Neural cell (in vitro differentiated cells): ENCODE measurements around the gene NFYC.

Source experiments
- EZH2 ChIP-seq: fragments of 200-600, 300-800 bp; shearing (Covaris generic), sonication (generic); IDR thresholded peaks from 2 replicates; pipeline ENCODE4 v1.6.1; 2014; ENCODE audit warnings: antibody characterized with exemption, low read length, borderline replicate concordance, mild to moderate bottlenecking; ENCODE audit not compliant: insufficient read depth, poor library complexity, severe bottlenecking
- POLR2AphosphoS5 ChIP-seq: IDR thresholded peaks from 2 replicates; pipeline ENCODE4 v1.6.1; 2012
- TF ChIP-seq, protein P1 (sequence below): IDR thresholded peaks from 2 replicates; pipeline ENCODE4 v1.6.1; 2012; ENCODE audit warnings: borderline replicate concordance
- TF ChIP-seq, protein P2 (sequence below): fragments of 450-650 bp; IDR thresholded peaks from 2 replicates; pipeline ENCODE4 v1.5.1; 2014; ENCODE audit warnings: antibody characterized with exemption, mild to moderate bottlenecking, moderate library complexity; ENCODE audit not compliant: poor library complexity, severe bottlenecking

GRCh38 chr1:40650075-40650474 lies 41.4 kb upstream of the NFYC start:
- TF ChIP-seq, protein P1, sequence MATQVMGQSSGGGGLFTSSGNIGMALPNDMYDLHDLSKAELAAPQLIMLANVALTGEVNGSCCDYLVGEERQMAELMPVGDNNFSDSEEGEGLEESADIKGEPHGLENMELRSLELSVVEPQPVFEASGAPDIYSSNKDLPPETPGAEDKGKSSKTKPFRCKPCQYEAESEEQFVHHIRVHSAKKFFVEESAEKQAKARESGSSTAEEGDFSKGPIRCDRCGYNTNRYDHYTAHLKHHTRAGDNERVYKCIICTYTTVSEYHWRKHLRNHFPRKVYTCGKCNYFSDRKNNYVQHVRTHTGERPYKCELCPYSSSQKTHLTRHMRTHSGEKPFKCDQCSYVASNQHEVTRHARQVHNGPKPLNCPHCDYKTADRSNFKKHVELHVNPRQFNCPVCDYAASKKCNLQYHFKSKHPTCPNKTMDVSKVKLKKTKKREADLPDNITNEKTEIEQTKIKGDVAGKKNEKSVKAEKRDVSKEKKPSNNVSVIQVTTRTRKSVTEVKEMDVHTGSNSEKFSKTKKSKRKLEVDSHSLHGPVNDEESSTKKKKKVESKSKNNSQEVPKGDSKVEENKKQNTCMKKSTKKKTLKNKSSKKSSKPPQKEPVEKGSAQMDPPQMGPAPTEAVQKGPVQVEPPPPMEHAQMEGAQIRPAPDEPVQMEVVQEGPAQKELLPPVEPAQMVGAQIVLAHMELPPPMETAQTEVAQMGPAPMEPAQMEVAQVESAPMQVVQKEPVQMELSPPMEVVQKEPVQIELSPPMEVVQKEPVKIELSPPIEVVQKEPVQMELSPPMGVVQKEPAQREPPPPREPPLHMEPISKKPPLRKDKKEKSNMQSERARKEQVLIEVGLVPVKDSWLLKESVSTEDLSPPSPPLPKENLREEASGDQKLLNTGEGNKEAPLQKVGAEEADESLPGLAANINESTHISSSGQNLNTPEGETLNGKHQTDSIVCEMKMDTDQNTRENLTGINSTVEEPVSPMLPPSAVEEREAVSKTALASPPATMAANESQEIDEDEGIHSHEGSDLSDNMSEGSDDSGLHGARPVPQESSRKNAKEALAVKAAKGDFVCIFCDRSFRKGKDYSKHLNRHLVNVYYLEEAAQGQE = no peak
- TF ChIP-seq EZH2 (no peak), POLR2AphosphoS5 (no peak)
- TF ChIP-seq, protein P2, sequence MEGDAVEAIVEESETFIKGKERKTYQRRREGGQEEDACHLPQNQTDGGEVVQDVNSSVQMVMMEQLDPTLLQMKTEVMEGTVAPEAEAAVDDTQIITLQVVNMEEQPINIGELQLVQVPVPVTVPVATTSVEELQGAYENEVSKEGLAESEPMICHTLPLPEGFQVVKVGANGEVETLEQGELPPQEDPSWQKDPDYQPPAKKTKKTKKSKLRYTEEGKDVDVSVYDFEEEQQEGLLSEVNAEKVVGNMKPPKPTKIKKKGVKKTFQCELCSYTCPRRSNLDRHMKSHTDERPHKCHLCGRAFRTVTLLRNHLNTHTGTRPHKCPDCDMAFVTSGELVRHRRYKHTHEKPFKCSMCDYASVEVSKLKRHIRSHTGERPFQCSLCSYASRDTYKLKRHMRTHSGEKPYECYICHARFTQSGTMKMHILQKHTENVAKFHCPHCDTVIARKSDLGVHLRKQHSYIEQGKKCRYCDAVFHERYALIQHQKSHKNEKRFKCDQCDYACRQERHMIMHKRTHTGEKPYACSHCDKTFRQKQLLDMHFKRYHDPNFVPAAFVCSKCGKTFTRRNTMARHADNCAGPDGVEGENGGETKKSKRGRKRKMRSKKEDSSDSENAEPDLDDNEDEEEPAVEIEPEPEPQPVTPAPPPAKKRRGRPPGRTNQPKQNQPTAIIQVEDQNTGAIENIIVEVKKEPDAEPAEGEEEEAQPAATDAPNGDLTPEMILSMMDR = peak; percentile 11
